NCI-H510A (cell line): Measurements from ENCODE around the gene TMEM31.

ENCODE experiments used
- DNase-seq: peaks from one replicate; lab custom pipeline; 2025; lab: John Stamatoyannopoulos, UW

Gene TMEM31

DNA sequence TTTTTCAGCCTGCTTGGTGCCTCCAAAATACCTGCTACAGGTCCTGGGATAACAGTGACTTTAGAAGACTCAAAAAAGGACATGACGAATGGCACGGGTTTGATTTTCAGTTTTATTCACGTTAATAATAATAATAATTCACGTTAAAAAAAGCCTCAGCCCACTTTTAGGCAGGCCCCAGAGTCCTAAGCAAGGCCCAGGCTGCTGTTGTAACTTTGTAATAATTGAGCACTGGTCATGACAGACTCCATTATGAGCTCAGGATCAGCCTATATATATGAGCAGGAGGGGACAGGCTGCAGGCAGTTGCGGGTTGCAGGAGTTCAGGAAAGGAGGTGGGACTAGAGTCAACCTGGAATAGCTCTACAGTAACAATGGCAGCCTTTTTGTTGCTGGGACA is at the start of gene TMEM31:
TMEM31 (plus strand) TSS at position 301 of the 400 bp plus-strand sequence. CDS start 1,350 bp downstream, outside the sequence.
- no peak for DNase-seq

- no peak for DNase-seq
Measured at GRCh38 chrX:103663981-103664762, 46.5 kb upstream of the TMEM31 start.

- DNase-seq = no peak
Measured at GRCh38 chrX:103666202-103667107, 44.3 kb upstream of the TMEM31 start.

GRCh38 chrX:103669745-103670144 is 41.0 kb upstream of the TMEM31 start:
- DNase-seq = no peak

GRCh38 chrX:103674531-103675454 is 35.9 kb upstream of the TMEM31 start:
- no peak for DNase-seq

GRCh38 chrX:103678199-103678993 is 32.3 kb upstream of the TMEM31 start:
- DNase-seq = no peak

DNA sequence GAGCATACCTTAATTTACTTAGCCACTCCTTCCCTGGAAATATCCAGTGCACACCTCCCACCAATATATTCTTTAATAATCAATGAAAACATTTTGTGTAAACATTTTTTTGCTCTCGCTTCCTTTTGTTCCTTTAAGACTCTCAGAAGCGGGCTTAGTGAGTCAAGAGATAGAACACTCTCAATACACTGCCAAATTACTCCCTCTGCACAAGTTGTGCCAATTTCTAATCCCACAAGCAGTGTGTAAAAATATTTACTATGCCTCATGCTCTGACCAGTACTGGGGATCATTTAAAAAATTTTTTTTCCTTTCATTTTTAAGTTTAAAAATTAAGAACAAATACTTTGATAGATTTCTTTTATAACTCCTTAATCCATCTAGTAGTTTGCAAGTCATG is 29.3 kb upstream of the TMEM31 start:
- no peak for DNase-seq

- no peak for DNase-seq
Measured at GRCh38 chrX:103685396-103685795, 25.3 kb upstream of the TMEM31 start.

DNA sequence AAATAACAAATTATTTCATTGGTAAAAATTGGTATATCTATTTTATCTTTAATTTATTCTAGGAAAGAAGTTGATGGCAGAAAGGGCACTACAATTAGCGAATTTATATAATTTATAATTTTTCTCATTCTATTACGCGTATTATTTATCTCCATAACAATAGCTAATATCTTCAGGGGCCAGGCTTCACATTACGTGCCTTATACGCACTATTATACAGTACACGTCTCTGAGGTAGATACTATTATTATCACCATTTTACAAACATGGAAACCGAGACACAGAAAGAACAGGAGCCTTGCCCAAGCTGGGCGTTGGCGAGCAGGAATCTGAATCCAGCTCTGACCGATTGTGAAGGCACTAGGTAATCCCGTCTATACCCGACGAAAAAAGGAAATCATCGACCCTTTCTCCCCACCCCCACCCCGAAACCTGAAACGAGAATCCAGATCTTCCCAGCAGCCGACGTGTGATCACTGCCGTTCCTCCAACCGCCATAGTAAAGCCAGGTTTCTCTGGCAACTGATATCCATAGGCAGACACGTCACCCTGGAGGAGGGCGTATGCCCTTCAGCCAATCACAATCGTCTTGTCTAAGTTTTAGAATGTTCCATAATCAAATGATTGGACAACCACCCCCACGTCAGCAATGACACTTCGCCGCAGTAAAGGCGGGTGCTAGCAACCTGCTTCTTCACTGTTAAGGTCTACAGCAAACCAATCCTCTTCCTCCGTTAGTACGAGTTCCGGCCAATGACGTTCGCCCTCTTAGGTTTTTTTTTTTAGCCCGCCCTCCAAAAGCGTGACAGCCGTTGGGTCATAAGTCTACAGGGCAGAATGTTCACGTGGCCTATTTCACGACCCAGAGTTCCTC is 24.3 kb upstream of the TMEM31 start, which contains the start of gene MORF4L2:
MORF4L2 (minus strand) TSS at position 501 of the 874 bp plus-strand sequence. CDS start 9,672 bp downstream, outside the sequence.
- peak; percentile 89 for DNase-seq

DNA sequence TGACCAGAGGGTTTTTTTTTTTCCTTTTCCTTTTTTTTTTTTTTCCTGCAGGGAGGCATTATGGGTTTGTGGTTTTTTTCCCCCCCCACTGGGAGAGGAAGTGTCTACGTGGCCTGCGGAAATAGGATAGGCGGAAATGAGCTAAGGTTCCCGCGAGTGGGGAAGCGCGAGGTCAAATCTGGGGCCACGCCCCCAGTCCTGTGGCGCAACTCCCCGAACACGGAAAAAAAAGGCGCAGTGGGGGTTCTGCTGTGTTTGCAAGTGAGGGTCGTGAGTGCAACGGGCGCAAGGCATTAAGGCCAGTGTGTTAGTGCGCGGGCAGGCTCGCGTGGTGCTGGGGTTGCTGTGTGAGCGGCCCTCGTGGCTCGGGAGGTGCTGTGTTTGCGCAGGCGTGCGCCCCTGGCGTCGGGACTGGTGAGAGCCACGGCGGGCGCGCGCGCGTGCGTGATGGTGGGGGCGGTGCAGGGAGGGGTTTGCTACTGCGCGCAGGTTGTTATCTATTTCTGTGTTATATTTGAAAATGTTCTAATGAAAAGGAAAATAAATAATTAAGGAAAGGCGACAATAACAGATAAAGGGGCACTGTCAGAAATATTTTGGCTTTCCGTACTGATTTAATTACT is 23.5 kb upstream of the TMEM31 start:
- DNase-seq = peak; percentile 66

GRCh38 chrX:103687696-103688201 is 23.0 kb upstream of the TMEM31 start:
- DNase-seq = peak; percentile 51

DNA sequence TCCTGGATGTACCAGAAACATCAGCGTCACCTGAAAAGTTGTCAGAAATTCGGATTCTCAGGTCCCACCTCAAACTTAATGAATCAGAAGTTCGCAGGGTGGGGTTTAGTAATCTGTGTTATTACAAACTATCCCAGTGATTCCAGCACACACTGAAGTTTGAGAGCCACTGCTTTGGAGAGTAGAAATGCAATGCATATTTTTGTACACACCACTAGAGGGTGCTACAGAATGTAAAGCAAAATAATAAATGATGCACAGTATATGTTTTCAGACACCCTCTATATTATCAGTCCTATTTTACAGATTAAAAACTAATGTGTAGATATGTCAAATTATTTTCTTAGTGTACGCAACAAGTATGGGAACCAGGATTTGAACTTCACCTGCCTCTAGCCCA is 21.8 kb upstream of the TMEM31 start:
- DNase-seq = no peak

DNA sequence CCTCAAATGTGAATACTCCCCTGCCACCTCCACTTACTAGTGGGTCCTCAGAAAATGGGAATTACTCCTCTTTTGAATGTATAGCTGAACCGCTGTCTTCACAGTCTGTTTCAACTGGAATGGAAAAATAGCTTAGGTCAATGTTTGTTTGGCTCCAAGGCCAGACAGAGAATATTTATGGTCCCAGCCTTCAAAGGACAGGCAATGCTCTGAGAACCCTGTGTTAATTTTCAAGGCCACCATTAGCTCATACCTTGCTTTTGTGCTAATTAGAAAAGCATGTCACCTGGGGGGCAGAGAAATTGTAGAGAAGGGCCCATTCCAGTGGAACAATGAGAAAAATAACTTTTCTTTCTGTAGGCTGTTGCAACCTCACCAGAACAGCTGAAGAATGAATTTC is 19.6 kb upstream of the TMEM31 start:
- DNase-seq = no peak

DNA sequence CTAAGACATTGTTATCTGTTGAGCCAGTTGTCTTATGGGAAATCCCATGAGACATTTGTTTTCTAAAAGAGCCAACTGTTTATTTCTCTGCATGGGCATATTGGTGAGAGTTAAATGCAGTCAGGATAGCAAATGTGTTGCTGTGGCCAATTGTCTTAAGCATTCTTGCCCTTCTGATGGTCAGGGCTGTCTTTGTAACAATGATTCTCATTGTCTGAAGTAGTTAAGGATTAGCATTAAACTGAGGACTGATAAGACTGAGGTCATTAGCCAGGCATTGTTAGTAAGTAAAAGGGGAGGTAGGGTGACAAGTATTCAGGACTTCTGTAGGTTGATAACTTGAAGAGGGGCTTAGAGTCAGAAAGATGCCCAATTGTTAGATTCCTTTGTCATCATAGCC is 13.0 kb upstream of the TMEM31 start:
- DNase-seq = no peak

DNA sequence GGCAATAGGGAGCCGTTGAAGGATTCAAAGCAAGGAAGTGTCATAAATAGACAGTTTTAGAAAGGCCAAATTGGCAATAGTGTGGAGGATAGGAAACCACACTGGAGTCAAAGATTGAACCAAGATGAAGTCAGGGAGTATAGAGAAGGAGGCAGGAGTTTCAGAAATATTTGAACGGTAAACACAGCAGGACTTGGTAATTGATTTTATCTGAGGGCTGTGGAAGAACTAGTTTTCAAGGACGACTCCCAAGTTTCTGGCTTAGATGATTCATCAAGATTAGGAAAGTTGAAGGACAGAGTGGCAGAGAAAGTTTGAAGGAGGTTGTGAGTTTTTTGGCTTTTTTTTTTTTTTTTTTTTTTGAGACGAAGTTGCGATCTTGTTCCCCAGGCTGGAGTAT is 11.5 kb upstream of the TMEM31 start:
- DNase-seq = no peak

DNA sequence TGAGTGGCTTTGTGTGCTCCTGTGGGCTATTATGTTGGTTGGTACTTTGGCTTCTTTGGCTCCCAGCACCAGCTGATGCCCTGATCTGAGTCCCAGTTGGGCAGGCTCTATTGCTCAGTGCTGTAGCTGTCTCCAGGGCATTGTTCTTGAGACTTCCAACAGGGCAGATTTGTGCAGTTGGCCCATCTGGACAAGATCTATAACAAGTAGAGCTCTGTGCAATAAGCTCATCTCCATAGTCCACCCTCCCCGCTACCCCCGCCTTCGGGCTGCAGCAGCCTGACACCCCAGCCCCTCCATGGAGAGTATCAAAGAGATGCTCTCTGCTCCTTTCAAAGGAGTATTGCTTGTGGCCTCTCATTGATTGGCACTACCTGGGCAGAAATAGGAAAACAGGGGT is 5.8 kb upstream of the TMEM31 start:
- DNase-seq = no peak

DNA sequence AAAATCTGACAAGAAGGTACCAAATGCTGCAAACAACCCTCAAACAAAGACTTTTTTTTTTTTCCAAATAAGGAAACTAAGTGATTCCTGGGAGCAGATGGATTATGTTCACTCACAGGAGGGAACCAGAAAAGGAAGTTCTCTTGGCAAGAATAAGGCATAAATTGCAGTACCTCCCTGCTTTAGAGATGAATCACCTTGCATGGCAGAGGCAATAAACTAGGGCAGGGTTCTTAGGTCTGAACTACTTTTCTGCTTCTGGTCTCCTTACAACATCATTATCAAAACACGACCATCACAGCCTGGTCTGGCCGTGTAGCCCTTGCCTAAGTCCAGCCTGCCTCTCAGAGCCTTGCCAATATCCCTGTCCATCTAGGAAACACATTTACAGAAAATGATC is 6.3 kb downstream of the TMEM31 start:
- DNase-seq = no peak

DNA sequence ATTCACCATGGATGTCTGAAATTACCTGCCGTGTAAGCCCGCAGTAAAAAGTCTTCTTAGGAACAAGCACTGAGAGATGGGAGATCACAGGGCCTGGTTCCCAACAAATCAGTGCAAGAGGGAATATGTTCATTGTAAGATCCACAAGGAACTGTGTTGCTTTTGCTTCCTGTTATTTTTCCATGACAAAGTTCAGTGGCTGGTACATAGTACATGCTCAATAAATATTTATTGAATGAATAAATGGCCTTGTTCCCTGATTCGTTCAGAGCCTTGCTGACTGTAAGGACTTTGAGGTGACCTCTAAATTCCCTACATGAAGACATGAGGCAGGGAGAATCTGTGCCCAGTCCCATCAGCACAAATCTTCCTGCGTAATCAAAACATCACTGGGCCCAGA is 7.4 kb downstream of the TMEM31 start:
- no peak for DNase-seq

- DNase-seq = no peak
Measured at GRCh38 chrX:103722505-103722904, 11.8 kb downstream of the TMEM31 start.
